Ureter (tissue), 1 donor: ENCODE measurements around the gene DNAL4. TPM values are rescaled to one million over a fixed set of nuclear protein-coding genes. Genes with fewer than 3 reads are reported as not detected.
A peak's percentile ranks its signal among the peaks of the same experiment; 100 is the strongest.

Source experiments
- DNase-seq: peaks from one replicate; pipeline ENCODE4 v3.0.0-alpha.2; 2020; ENCODE audit warnings: low spot score
- total RNA-seq: library from RNA; stranded (reverse); gene quantifications from one replicate; pipeline ENCODE4 v1.2.4, GENCODE V29; 2023
- donor health status: DM: yes; HTN: yes; CAD: no.

Gene DNAL4
- total RNA-seq, 1 donor from 2014 or later, result 27.3 TPM

GRCh38 chr22:38758276-38758945, 35.5 kb downstream of the DNAL4 start:
- DNase-seq, result no peak

- no peak for DNase-seq
Measured at GRCh38 chr22:38757464-38757757, 36.5 kb downstream of the DNAL4 start.

DNA sequence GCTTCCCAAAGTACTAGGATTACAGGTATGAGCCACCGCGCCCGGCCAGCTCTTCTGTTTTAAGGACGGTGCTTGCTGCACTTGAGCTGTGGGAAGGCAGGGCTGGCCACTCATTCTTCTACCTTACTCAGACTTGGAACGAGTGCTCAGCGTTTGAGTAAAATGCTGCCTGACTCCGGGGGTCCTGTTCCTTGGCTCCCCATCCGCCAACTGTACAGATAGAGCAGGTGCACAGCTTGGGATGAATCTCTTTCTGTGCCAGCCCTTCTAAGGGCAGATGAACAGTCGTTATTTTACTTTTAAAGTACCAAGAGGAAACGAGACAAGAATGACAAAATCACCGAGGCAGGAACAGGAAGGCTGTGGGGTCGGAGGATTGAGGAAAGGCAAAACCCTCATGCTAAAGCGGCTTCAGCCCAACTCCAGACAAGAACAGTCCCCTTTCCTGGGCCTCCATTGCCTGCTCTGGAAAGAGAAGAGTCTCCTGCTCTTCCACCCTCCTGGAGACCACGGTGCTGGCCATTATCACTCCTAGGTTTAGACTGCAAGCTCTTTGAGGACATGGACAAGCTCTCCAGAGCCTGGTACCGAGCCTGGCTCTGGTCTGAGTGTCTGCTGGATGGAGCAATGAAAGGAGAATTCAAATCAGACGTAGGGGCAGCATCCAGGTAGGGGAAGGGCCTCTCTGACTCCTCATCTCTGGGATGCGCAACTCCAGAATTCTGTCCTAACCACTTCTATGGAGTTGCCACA, 37.1 kb downstream of the DNAL4 start:
- no peak for DNase-seq

- DNase-seq, result peak; percentile 95
Measured at GRCh38 chr22:38755911-38756532, 37.9 kb downstream of the DNAL4 start, which contains the start of gene SUN2. SUN2 (minus strand) TSS chr22:38755998; CDS start chr22:38752628, 3,370 bp downstream.

GRCh38 chr22:38755155-38755910, 38.6 kb downstream of the DNAL4 start:
- peak; percentile 91 for DNase-seq

GRCh38 chr22:38754751-38755154, 39.2 kb downstream of the DNAL4 start:
- peak; percentile 73 for DNase-seq

DNA sequence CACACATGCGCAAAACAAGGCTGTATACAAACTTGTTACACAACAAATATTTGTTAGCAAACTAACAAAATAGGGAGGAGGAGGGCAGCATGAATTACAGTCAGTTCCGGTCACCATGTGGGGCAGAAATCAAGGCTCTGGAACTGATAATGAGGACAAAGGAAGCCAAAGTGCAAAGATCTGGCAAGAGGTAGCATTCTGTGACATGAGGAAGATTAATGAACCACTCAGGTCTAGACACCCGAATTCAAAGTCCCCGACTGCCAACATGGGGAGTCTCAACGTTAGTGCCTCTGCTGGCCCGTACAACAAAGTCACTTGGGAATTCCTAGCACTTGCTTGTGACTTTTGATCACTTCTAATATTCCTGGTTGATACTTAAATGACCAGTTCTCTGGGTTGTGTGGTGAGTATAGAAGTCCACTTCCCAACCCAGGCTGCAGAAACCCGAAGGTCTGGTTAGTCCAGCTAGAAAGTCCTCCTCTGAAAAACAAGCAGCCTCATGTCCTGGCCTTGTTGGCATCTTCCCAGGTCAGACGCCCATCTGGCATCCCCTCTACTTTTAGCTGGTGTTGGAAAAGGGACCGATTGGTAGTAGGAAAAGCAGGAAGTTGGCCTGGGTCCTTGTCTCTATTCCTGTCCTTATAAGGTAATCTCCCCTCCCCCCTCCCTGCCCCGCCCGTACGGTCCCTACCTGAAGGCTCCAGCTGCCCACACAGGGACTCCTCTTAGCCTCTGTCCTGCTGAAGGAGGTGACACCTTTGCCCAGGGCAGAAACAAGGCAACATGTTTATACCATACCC, 39.8 kb downstream of the DNAL4 start:
- DNase-seq, result peak; percentile 88

DNA sequence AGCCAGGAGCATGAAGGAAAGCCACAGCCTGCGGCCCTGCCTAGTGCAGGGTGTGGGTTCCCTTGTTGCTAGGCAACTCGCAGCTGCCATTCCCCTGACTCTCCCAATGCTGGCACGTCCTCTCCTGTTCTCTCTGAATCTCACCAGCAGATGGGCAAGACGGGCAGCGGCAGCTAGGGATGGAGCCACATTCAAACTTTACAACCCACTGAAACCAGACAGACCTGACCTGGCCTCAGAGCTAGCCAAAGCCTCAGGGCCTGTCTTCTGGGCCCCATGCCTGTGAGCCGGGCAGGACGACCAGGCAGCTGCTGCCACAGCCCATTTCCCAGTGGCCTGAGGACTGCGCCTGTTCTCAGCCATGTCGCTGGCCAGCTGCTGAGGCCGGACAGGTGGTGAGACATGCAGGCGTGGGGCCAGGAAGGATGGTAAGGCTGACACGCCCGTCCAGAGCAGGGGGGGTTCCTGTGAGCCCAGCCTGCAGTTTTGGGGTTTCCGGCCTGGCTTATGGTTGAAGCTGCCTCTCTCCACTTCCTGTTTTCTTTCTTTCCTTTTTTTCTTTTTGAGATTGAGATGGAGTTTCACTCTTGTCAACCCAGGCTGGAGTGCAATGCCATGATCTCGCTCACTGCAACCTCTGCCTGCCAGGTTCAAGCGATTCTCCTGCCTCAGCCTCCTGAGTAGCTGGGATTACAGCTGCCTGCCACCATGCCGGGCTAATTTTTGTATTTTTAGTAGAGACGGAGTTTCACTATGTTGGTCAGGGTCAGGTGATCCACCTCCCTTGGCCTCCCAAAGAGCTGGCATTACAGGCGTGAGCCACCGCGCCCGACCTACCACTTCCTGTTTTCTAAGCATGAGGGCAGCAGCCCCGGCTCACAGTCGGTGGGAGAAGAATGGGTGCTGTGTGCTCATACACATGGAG, 42.3 kb downstream of the DNAL4 start:
- DNase-seq, result no peak

DNA sequence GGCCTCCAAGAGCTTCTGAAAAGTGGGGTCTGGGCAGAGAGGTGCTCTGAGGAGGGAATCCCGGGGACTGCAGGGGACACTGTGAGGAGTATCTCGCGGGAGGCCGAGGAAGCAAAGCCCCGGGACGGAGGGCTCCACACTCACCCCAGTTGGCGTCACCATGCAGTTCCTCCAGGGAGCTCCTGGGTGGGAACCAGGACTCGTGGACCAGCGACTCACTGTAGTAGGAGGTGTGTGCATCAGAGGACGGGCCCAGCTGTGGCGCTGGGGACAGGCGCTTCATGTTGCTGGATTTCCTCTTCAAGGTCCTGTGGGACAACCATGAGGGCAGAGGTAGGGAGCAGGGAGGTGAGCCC, 42.9 kb downstream of the DNAL4 start:
- DNase-seq, result no peak

DNA sequence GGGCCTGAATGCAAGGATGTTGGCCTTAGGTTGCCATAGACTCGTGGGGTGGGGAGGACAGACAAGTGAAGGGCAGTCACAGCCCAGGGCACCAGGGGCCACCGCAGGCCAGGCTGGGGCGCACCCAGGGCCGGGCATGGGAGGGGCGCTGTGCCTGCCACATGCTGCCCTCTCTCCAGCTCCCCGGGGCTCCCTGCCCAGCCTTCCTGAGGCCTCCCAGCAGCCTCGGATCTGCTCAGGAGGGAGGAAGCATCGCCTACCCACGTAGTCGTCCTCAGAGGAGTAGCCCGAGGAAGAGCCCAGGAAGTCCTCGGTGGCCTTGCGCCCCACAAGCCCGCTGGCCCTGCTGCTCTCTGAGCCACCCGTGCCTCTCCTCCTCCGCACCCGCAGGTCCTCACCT, 43.3 kb downstream of the DNAL4 start:
- no peak for DNase-seq

GRCh38 chr22:38750104-38750503, 43.8 kb downstream of the DNAL4 start:
- DNase-seq, result no peak

GRCh38 chr22:38748487-38749136, 45.3 kb downstream of the DNAL4 start:
- DNase-seq, result no peak

- DNase-seq, result no peak
Measured at GRCh38 chr22:38745676-38746460, 48.1 kb downstream of the DNAL4 start.

DNA sequence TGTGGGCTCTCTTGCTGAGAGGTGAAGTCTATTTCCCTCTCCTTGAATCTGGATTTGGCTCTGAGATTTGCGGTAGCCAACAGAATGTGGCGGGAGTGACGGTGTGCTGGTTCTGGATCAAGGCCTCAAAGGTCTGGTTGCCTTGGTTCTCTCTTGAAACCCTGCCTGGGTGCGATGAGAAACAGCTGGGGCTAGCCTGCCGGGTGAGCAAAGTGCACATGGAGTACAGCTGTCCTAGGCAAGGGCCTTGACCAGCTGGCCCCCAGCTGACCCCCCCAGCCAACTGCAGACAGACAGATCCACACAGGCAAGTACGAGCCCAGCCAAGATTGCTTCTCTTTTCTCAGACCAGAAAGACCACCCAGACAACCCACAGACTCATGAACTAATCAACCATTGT, 49.0 kb downstream of the DNAL4 start:
- DNase-seq, result no peak

DNA sequence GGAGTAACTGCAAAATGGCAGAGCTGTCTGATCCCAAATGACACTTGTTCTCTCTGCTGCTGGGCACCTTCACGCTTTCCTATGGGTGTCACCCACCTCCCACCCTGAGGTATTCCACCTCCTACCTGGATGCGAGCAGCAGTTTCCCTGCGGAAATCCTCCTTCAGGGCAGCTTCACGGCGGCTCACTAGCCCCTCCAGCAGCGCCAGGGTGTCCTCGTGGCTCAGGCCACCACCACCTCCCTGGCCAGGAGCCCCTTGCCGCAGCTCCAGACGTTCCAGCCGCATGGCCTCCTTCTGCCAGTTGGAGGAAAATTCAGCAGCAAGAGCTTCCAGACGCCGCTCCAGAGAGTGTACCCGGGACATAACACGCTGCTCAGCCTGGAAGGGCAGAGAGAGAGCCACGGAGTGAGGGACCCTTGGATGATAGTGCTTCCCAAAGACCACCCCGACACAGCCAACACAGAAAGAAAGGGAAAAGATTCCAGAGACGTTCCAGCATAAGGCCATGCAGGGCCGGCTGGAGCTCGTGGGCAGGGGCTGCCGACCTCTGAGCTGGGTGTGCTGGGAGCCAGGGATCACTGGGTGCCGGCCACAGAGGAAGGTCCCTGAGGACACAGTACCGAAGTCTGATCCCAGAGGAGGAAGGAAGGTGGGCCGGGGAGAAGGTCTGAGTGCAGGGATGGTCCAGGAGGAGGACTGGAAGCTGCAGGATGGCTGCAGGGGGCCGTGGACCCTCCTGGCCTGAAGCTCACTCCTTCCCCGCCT, 51.6 kb downstream of the DNAL4 start:
- no peak for DNase-seq

GRCh38 chr22:38741576-38741975, 52.4 kb downstream of the DNAL4 start:
- DNase-seq, result no peak

GRCh38 chr22:38741166-38741565, 52.8 kb downstream of the DNAL4 start:
- no peak for DNase-seq

DNA sequence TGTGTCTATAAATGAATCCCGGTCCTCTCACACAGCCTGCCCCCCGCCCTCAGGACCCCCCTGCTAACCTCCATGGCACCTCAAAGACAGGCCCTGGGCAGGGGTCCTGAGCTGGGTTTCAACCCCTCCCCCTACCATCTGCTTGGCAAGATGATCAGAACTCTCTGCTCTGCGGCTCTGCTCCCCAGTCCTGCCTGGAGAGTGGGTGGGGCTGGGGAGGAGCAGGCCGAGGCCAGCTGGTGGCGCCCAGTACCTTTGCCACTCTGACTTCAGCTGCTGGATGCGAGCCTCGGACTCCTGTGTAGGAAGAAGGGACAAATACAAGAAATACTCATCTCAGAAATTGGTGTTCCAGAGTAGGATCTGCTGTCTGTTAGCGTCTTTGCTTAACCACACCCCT, 53.2 kb downstream of the DNAL4 start:
- DNase-seq, result no peak
